ENCODE results near the gene PDC.
"Not testable (repeated sequence)": the region's sequence is repeated elsewhere in the genome, so short reads cannot be mapped to it uniquely, and the experiment has no call there.

PDC gene

GRCh38 chr1:186487163-186487562 lies 26.2 kb upstream of the PDC start:
- Histone ChIP-seq H3K27me3 (ENCODE audit: control insufficient read depth, insufficient read depth, low read length) (no peaks in the 10 kb centered on the region), H3K9me3 (ENCODE audit: control insufficient read depth, low read length) (no peaks in the 10 kb centered on the region), H3K36me3 (ENCODE audit: control insufficient read depth, insufficient read depth, low read length) (no peaks in the 10 kb centered on the region), H3K9ac (ENCODE audit: low read length) (no peak overlapping the region), H3K4me3 (ENCODE audit: low read length) (no peak overlapping the region), H3K4me1 (ENCODE audit: control insufficient read depth, insufficient read depth, low read length) (no peaks in the 10 kb centered on the region)

DNA sequence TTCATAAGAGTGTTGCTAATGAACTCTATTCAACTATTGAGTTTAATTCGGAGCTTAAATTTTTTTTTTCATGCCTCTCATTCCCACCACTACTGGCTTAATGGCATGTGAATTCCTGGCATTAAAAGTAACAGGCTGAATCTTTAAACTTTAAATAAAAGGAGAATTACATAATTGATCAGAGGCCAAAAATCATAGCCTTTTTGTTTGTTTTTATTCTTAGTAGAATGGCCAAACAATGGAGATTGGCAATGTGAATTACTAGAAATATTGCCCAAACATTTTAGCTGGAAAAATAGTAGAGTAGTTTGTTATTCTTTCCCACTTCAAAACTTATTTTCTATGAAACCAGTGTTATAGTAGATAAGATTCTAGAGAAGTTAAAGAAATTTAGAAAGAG lies 25.1 kb upstream of the PDC start:
- Histone ChIP-seq H3K4me3 (ENCODE audit: low read length) (no peak overlapping the region), H3K9ac (ENCODE audit: low read length) (no peak overlapping the region), H3K4me1 (ENCODE audit: control insufficient read depth, insufficient read depth, low read length) (no peaks in the 10 kb centered on the region), H3K9me3 (ENCODE audit: control insufficient read depth, low read length) (no peaks in the 10 kb centered on the region), H3K36me3 (ENCODE audit: control insufficient read depth, insufficient read depth, low read length) (no peaks in the 10 kb centered on the region), H3K27me3 (ENCODE audit: control insufficient read depth, insufficient read depth, low read length) (no peaks in the 10 kb centered on the region)

DNA sequence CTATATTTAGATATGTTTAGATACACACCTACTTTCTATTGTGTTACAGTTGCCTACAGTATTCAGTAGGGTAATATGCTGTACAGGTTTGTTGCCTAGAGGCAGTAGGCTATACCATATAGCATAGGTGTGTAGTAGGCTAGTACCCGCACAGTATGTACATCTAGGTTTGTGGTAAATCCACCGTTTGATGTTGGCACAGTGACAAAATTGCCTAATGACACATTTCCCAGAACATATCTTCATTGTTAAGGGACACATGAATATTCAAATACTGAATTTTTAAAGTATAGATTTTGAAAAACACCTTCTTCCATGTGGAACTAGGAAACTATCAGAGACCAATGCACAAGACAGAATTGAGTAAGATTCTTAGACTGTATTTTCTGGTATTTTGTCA lies 22.6 kb upstream of the PDC start:
- H3K4me1 ChIP-seq (ENCODE audit: control insufficient read depth, insufficient read depth, low read length) = no peaks in the 10 kb centered on the region
- no peak overlapping the region for H3K4me3 ChIP-seq (ENCODE audit: low read length)
- H3K27me3 ChIP-seq (ENCODE audit: control insufficient read depth, insufficient read depth, low read length) = no peaks in the 10 kb centered on the region
- no peaks in the 10 kb centered on the region for H3K9me3 ChIP-seq (ENCODE audit: control insufficient read depth, low read length)
- H3K36me3 ChIP-seq (ENCODE audit: control insufficient read depth, insufficient read depth, low read length) = no peaks in the 10 kb centered on the region
- H3K9ac ChIP-seq (ENCODE audit: low read length) = no peak overlapping the region

- no peaks in the 10 kb centered on the region for H3K27me3 ChIP-seq (ENCODE audit: control insufficient read depth, insufficient read depth, low read length)
- no peaks in the 10 kb centered on the region for H3K9me3 ChIP-seq (ENCODE audit: control insufficient read depth, low read length)
- no peaks in the 10 kb centered on the region for H3K36me3 ChIP-seq (ENCODE audit: control insufficient read depth, insufficient read depth, low read length)
- H3K4me1 ChIP-seq (ENCODE audit: control insufficient read depth, insufficient read depth, low read length) = no peaks in the 10 kb centered on the region
- H3K4me3 ChIP-seq (ENCODE audit: low read length) = no peak overlapping the region
- no peak overlapping the region for H3K9ac ChIP-seq (ENCODE audit: low read length)
Measured at GRCh38 chr1:186482661-186483255, 21.8 kb upstream of the PDC start.

DNA sequence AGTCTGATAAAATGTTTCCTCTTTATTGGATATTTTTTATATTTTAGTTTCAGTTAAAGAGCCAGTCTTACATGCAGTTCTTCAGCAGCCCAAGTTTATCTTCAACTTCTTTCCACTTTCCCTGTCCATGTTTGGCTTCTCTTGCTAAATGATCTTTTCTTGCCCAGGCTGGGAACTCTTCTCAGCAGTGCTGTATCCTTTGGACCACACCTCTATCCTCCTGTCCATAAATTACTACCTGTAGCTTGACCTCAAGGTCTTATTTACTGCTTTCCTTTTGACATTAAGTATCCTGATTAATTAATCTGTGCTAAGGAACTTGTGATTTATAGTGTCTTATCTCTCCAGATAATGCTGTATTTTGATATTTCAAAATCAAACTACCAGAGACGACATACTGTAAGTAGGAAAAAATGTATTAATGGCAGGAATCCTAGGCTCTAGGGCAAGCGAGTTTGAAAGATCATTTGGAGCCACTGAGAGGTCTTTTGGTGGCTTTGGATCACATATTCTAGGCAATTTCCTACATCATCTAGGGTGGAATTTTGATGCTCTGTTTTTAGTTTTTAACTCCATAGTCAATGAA lies 20.5 kb upstream of the PDC start:
- Histone ChIP-seq H3K27me3 (ENCODE audit: control insufficient read depth, insufficient read depth, low read length) (no peaks in the 10 kb centered on the region), H3K9me3 (ENCODE audit: control insufficient read depth, low read length) (no peaks in the 10 kb centered on the region), H3K4me3 (ENCODE audit: low read length) (no peak overlapping the region)

DNA sequence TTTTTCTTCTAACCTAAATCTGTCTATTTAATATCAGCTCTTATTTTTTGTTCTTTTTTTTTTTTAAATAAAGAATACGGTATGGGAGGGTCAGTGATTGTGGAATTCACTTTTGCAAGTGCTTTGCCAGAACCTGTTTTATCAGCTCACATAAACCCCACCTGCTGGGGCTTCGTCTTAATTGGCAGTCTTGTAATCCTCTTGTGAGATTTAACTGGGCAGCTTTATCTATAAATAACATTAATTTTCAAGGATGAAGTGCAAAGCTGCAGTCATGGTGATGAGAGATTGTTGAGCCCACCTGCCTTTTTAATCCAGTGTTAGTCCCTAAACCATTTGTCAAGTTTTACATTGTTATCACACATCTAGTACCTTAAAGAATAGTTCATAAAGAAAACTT lies 18.2 kb upstream of the PDC start:
- Histone ChIP-seq H3K36me3 (ENCODE audit: control insufficient read depth, insufficient read depth, low read length) (no peaks in the 10 kb centered on the region), H3K9ac (ENCODE audit: low read length) (no peak overlapping the region), H3K4me3 (ENCODE audit: low read length) (no peak overlapping the region), H3K27me3 (ENCODE audit: control insufficient read depth, insufficient read depth, low read length) (no peaks in the 10 kb centered on the region), H3K4me1 (ENCODE audit: control insufficient read depth, insufficient read depth, low read length) (no peaks in the 10 kb centered on the region), H3K9me3 (ENCODE audit: control insufficient read depth, low read length) (no peaks in the 10 kb centered on the region)

More for the DNA sequence above, 20.5 kb upstream of the PDC start:
- no peaks in the 10 kb centered on the region for H3K4me1 ChIP-seq (ENCODE audit: control insufficient read depth, insufficient read depth, low read length)
- no peaks in the 10 kb centered on the region for H3K36me3 ChIP-seq (ENCODE audit: control insufficient read depth, insufficient read depth, low read length)
- no peak overlapping the region for H3K9ac ChIP-seq (ENCODE audit: low read length)

- H3K27me3 ChIP-seq (ENCODE audit: control insufficient read depth, insufficient read depth, low read length) = no peaks in the 10 kb centered on the region
- H3K4me3 ChIP-seq (ENCODE audit: low read length) = no peak overlapping the region
- H3K9me3 ChIP-seq (ENCODE audit: control insufficient read depth, low read length) = no peaks in the 10 kb centered on the region
- H3K36me3 ChIP-seq (ENCODE audit: control insufficient read depth, insufficient read depth, low read length) = no peaks in the 10 kb centered on the region
- H3K4me1 ChIP-seq (ENCODE audit: control insufficient read depth, insufficient read depth, low read length) = no peaks in the 10 kb centered on the region
- H3K9ac ChIP-seq (ENCODE audit: low read length) = no peak overlapping the region
Measured at GRCh38 chr1:186476264-186477040, 15.5 kb upstream of the PDC start.

DNA sequence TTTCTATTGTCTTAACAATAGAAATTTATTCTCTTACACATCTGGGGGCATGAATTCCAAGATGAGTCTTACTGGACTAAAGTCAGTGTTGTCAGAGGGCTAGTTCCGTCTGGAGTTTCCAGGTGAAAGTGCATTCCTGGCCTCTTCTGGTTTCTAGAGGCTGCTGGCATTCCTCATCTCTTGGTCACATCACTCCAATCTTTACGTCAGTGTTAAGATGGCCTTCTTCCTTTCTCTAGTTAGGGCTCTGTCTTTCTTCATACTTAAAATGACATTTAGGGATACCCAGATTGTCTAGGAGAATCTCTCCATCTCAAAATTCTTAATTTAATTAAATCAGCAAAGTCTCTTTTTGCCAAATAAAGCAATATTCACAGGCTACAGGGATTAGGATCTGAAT lies 13.3 kb upstream of the PDC start:
- Histone ChIP-seq H3K9ac (ENCODE audit: low read length) (no peak overlapping the region), H3K27me3 (ENCODE audit: control insufficient read depth, insufficient read depth, low read length) (no peaks in the 10 kb centered on the region), H3K36me3 (ENCODE audit: control insufficient read depth, insufficient read depth, low read length) (no peaks in the 10 kb centered on the region), H3K9me3 (ENCODE audit: control insufficient read depth, low read length) (no peaks in the 10 kb centered on the region), H3K4me3 (ENCODE audit: low read length) (no peak overlapping the region), H3K4me1 (ENCODE audit: control insufficient read depth, insufficient read depth, low read length) (no peaks in the 10 kb centered on the region)

GRCh38 chr1:186473047-186473446 lies 12.1 kb upstream of the PDC start:
- H3K9ac ChIP-seq (ENCODE audit: low read length) = no peak overlapping the region

DNA sequence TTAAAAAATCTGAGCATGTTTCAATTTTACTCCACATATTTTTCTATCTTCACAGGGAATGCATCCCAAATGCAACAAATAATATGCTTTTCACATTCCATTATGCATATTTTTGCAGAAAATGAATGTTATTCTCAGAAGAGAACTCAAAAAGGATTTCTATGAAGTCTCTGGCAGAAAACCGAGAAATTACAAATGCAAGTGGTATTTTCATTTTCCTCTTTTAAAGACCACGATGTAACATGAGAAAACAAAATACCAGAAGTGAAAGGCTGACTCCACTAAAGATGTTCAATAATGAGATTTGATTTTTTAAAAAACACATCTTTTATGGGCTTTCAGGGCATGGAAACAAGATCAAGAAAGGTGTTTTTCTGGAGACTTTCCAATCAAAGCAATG lies 5.0 kb upstream of the PDC start:
- H3K4me3 ChIP-seq (ENCODE audit: low read length) = no peak overlapping the region
- no peaks in the 10 kb centered on the region for H3K9me3 ChIP-seq (ENCODE audit: control insufficient read depth, low read length)
- H3K27me3 ChIP-seq (ENCODE audit: control insufficient read depth, insufficient read depth, low read length) = no peaks in the 10 kb centered on the region
- H3K36me3 ChIP-seq (ENCODE audit: control insufficient read depth, insufficient read depth, low read length) = no peaks in the 10 kb centered on the region
- H3K4me1 ChIP-seq (ENCODE audit: control insufficient read depth, insufficient read depth, low read length) = no peaks in the 10 kb centered on the region
- no peak overlapping the region for H3K9ac ChIP-seq (ENCODE audit: low read length)

More at GRCh38 chr1:186473047-186473446, 12.1 kb upstream of the PDC start:
- Histone ChIP-seq H3K4me1 (ENCODE audit: control insufficient read depth, insufficient read depth, low read length) (no peaks in the 10 kb centered on the region), H3K4me3 (ENCODE audit: low read length) (no peak overlapping the region), H3K27me3 (ENCODE audit: control insufficient read depth, insufficient read depth, low read length) (no peaks in the 10 kb centered on the region), H3K36me3 (ENCODE audit: control insufficient read depth, insufficient read depth, low read length) (no peaks in the 10 kb centered on the region), H3K9me3 (ENCODE audit: control insufficient read depth, low read length) (no peaks in the 10 kb centered on the region)

GRCh38 chr1:186465491-186465890 lies 4.6 kb upstream of the PDC start:
- H3K9me3 ChIP-seq (ENCODE audit: control insufficient read depth, low read length); H3K9ac ChIP-seq (ENCODE audit: low read length); H3K36me3 ChIP-seq (ENCODE audit: control insufficient read depth, insufficient read depth, low read length); H3K4me1 ChIP-seq (ENCODE audit: control insufficient read depth, insufficient read depth, low read length); H3K27me3 ChIP-seq (ENCODE audit: control insufficient read depth, insufficient read depth, low read length); H3K4me3 ChIP-seq (ENCODE audit: low read length): not testable (repeated sequence)

GRCh38 chr1:186463926-186464325 lies 3.0 kb upstream of the PDC start:
- Histone ChIP-seq H3K27me3 (ENCODE audit: control insufficient read depth, insufficient read depth, low read length) (no peaks in the 10 kb centered on the region), H3K9me3 (ENCODE audit: control insufficient read depth, low read length) (no peaks in the 10 kb centered on the region), H3K4me1 (ENCODE audit: control insufficient read depth, insufficient read depth, low read length) (no peaks in the 10 kb centered on the region), H3K9ac (ENCODE audit: low read length) (no peak overlapping the region), H3K4me3 (ENCODE audit: low read length) (no peak overlapping the region), H3K36me3 (ENCODE audit: control insufficient read depth, insufficient read depth, low read length) (no peaks in the 10 kb centered on the region)

Measured in mucosa of stomach (tissue), 1 donor.